Astrocyte of the cerebellum (primary cell): ENCODE results near the gene RALA.

ENCODE experiments used
- DNase-seq: peaks from one replicate; pipeline ENCODE4 v3.0.0-alpha.2; 2011; ENCODE audit warnings: low read depth
- H3K4me3 ChIP-seq: 2 replicates; pipeline ENCODE4 v1.5.1; 2011; ENCODE audit warnings: mild to moderate bottlenecking, low read depth, low read length, moderate library complexity
- CTCF ChIP-seq: IDR thresholded peaks from 2 replicates; pipeline ENCODE4 v1.5.1; 2012; ENCODE audit warnings: low read length, low read depth, moderate library complexity, mild to moderate bottlenecking; ENCODE audit errors: missing control alignments
- in situ Hi-C: cut with HindIII; loops from 2 replicates; pipeline ENCODE4 v1.10.0; 2017; ENCODE audit warnings: low sequenced_read_pairs

RALA gene

GRCh38 chr7:39709768-39710311 lies 86.5 kb downstream of the RALA start:
- H3K4me3 ChIP-seq, result no peak overlapping the region
- TF ChIP-seq CTCF, result no peak
- in situ Hi-C loops, result no loop called here
- DNase-seq, result peak; percentile 11

GRCh38 chr7:39712751-39713150 lies 89.4 kb downstream of the RALA start:
- no peak overlapping the region for H3K4me3 ChIP-seq
- no peak for TF ChIP-seq CTCF
- in situ Hi-C loops, result no loop called here
- DNase-seq, result no peak

- no peak overlapping the region for H3K4me3 ChIP-seq
- TF ChIP-seq CTCF, result no peak
- no peak for DNase-seq
- in situ Hi-C loops, result no loop called here
Observed at GRCh38 chr7:39714447-39715091, 91.2 kb downstream of the RALA start.

GRCh38 chr7:39720586-39720985 lies 97.2 kb downstream of the RALA start:
- no peak for DNase-seq
- in situ Hi-C loops, result no loop called here
- H3K4me3 ChIP-seq, result no peak overlapping the region
- no peak for TF ChIP-seq CTCF

- in situ Hi-C loops, result no loop called here
- no peak for TF ChIP-seq CTCF
- H3K4me3 ChIP-seq, result no peak overlapping the region
- no peak for DNase-seq
Observed at GRCh38 chr7:39721345-39721744, 98.0 kb downstream of the RALA start.

GRCh38 chr7:39721919-39722597 lies 98.7 kb downstream of the RALA start:
- TF ChIP-seq CTCF, result no peak
- H3K4me3 ChIP-seq, result no peak overlapping the region
- DNase-seq, result no peak
- in situ Hi-C loops, result no loop called here
